Endothelial cell of umbilical vein (primary cell): ENCODE measurements around the gene THNSL1. TPM values are rescaled to one million over a fixed set of nuclear protein-coding genes. Genes with fewer than 3 reads are reported as not detected.

Experiments
- BruUV-seq: library from RNA; stranded (reverse); fragments of 400-500 nt; replicated peaks from 2 replicates; lab custom pipeline; 2021; lab: Mats Ljungman, UMichigan
- CTCF ChIA-PET: fragments of 300-600, 350-600 bp; sonication (Branson Sonifier 250); formaldehyde crosslinking; loops from one replicate; lab custom pipeline; 2021; ENCODE audit warnings: antibody characterized with exemption, inconsistent platforms; lab: Charles Lee
- POLR2A ChIA-PET: fragments of 300-600, 350-600 bp; sonication (Branson Sonifier 250); formaldehyde crosslinking; loops from one replicate; lab custom pipeline; 2021; ENCODE audit warnings: antibody characterized with exemption, inconsistent platforms; lab: Charles Lee
- DNase-seq: peaks from one replicate; pipeline ENCODE4 v3.0.0-alpha.2; 2011; ENCODE audit warnings: low read depth, low spot score
- FAIRE-seq: peaks from 2 replicates; lab custom pipeline; 2011; peaks lifted over from hg19 to GRCh38; lab: Jason Lieb, UNC
- H2AFZ ChIP-seq: 2 replicates; pipeline ENCODE4 v1.6.0; 2012; ENCODE audit warnings: low read depth, low read length, control low read depth, inconsistent platforms
- H3K27ac ChIP-seq: 2 replicates; pipeline ENCODE4 v1.5.1; 2011; ENCODE audit warnings: low read depth, mild to moderate bottlenecking, control low read depth, low read length, moderate library complexity; ENCODE audit not compliant: insufficient read depth
- H3K27me3 ChIP-seq, 2 experiments: 2 replicates each; pipeline versions ENCODE4 v1.6.0 to v1.6.1; 2011; ENCODE audit warnings: low read length in 2 of 2, mixed read lengths in 1 of 2; ENCODE audit not compliant: control insufficient read depth in 2 of 2, insufficient read depth in 2 of 2
- H3K36me3 ChIP-seq, 2 experiments: 2 replicates in 1 of 2; 3 replicates in 1 of 2; pipeline ENCODE4 v1.5.1; 2011; ENCODE audit warnings: low read length in 2 of 2, mild to moderate bottlenecking in 1 of 2, moderate library complexity in 1 of 2; ENCODE audit not compliant: control insufficient read depth in 2 of 2, insufficient read depth in 2 of 2; ENCODE audit errors: extremely low read depth in 1 of 2
- H3K4me1 ChIP-seq: 3 replicates; pipeline ENCODE4 v1.5.1; 2011; ENCODE audit warnings: mild to moderate bottlenecking, low read length; ENCODE audit not compliant: control insufficient read depth, insufficient read depth; ENCODE audit errors: extremely low read depth
- H3K4me2 ChIP-seq: 2 replicates; pipeline ENCODE4 v1.6.1; 2011; ENCODE audit warnings: low read length, control low read depth, mixed read lengths; ENCODE audit not compliant: insufficient read depth
- H3K4me3 ChIP-seq, 3 experiments: fragments of 200-600 bp in 1 of 3; sonication (generic), shearing (Covaris generic) in 1 of 3; replicated peaks in 1 of 3; 2 replicates each; pipeline ENCODE4 v1.5.1; 2011 to 2016; ENCODE audit warnings: control low read depth in 3 of 3, low read length in 3 of 3, mild to moderate bottlenecking in 2 of 3, inconsistent platforms in 1 of 3, low read depth in 1 of 3, moderate library complexity in 1 of 3; ENCODE audit not compliant: insufficient read depth in 1 of 3
- H3K79me2 ChIP-seq: 2 replicates; pipeline ENCODE4 v1.6.0; 2012; ENCODE audit warnings: low read length, inconsistent platforms; ENCODE audit not compliant: control insufficient read depth, insufficient read depth
- H3K9ac ChIP-seq: replicated peaks from 2 replicates; pipeline ENCODE3; 2011; ENCODE audit warnings: low read length, control low read depth; ENCODE audit not compliant: insufficient read depth; ENCODE audit errors: extremely low read depth
- H3K9me1 ChIP-seq: replicated peaks from 3 replicates; pipeline ENCODE4 v1.6.0; 2011; ENCODE audit warnings: mild to moderate bottlenecking, low read length; ENCODE audit not compliant: control insufficient read depth, insufficient read depth; ENCODE audit errors: extremely low read depth
- H3K9me3 ChIP-seq: replicated peaks from 2 replicates; pipeline ENCODE4 v1.5.1; 2012; ENCODE audit warnings: low read length, inconsistent platforms; ENCODE audit not compliant: control insufficient read depth, insufficient read depth
- H4K20me1 ChIP-seq: replicated peaks from 2 replicates; pipeline ENCODE3; 2011; ENCODE audit warnings: mild to moderate bottlenecking, low read length; ENCODE audit not compliant: control insufficient read depth, insufficient read depth; ENCODE audit errors: extremely low read depth
- CTCF ChIP-seq, 2 donors: IDR thresholded peaks; 1 replicate in 1 of 2; 2 replicates in 1 of 2; pipeline ENCODE4 v1.5.1; 2011; ENCODE audit warnings: low read length in 2 of 2, mild to moderate bottlenecking in 2 of 2, moderate library complexity in 2 of 2, control low read depth in 1 of 2, inconsistent platforms in 1 of 2, low read depth in 1 of 2; ENCODE audit not compliant: insufficient read depth in 1 of 2; ENCODE audit errors: extremely low read depth in 1 of 2
- FOS ChIP-seq: IDR thresholded peaks from 2 replicates; pipeline ENCODE4 v1.6.1; 2011; ENCODE audit warnings: mild to moderate bottlenecking, low read length, moderate library complexity, borderline replicate concordance; ENCODE audit not compliant: insufficient read depth
- GATA2 ChIP-seq: IDR thresholded peaks from 2 replicates; pipeline ENCODE4 v1.7.0; 2011; ENCODE audit warnings: low read depth, mild to moderate bottlenecking, moderate library complexity, mixed read lengths, low read length; ENCODE audit not compliant: insufficient read length, insufficient read depth
- JUN ChIP-seq: IDR thresholded peaks from 2 replicates; pipeline ENCODE4 v1.6.1; 2011; ENCODE audit warnings: borderline replicate concordance, low read depth; ENCODE audit not compliant: insufficient read length, insufficient read depth
- MAX ChIP-seq: IDR thresholded peaks from 2 replicates; pipeline ENCODE4 v1.6.1; 2011; ENCODE audit not compliant: insufficient read depth, insufficient read length
- MYC ChIP-seq: IDR thresholded peaks from one replicate; pipeline ENCODE4 v1.6.1; 2011; ENCODE audit warnings: mild to moderate bottlenecking, low read depth, low read length
- POLR2A ChIP-seq: IDR thresholded peaks from 2 replicates; pipeline ENCODE4 v1.6.1; 2012; ENCODE audit warnings: low read depth, mild to moderate bottlenecking, control low read depth, low read length
- POLR2AphosphoS5 ChIP-seq: IDR thresholded peaks from 2 replicates; pipeline ENCODE4 v1.6.1; 2012; ENCODE audit warnings: low read depth, mild to moderate bottlenecking, control low read depth, low read length, moderate library complexity; ENCODE audit not compliant: insufficient read depth
- dilution Hi-C: fragments of 300-500 bp; cut with MboI; formaldehyde crosslinking; loops from one replicate; pipeline ENCODE4 v1.15.0; 2019; ENCODE audit warnings: low sequenced_read_pairs; ENCODE audit not compliant: extremely low pct_ligation_motif_present
- intact Hi-C: fragments of 100-400 bp; cut with micrococcal nuclease; formaldehyde crosslinking; loops from one replicate; pipeline ENCODE4 v1.10.0; 2022
- polyA plus RNA-seq, 4 experiments: library from polyadenylated mRNA; depleted of rRNA in 3 of 4; stranded (reverse) in 3 of 4; unstranded in 1 of 4; fragments of >200 nt; gene quantifications; 2 replicates each; pipeline versions ENCODE4 v1.2.1 to v1.2.3, GENCODE V29; 2011 to 2012; ENCODE audit warnings: missing spikeins in 1 of 4
- total RNA-seq: library from RNA; stranded (reverse); gene quantifications from 2 replicates; pipeline ENCODE4 v1.2.3, GENCODE V29; 2021

The THNSL1 gene
- total and polyA plus RNA-seq, 2 donors (not counting 3 experiments of a cell fraction or from before 2014, with no cell fraction given) = 0.52 to 2.1 TPM

- H3K36me3 ChIP-seq = no peaks in the 10 kb centered on the region
- peaks cover 20% of the 10 kb centered on the region for H3K4me1 ChIP-seq
- H3K9me1 ChIP-seq = no peaks in the 10 kb centered on the region
- intact Hi-C loops = no loop called here
- no TSS peak for BruUV-seq
- H3K27me3 ChIP-seq = no peaks in the 10 kb centered on the region
- DNase-seq (no peak), FAIRE-seq (no peak)
- H3K27ac ChIP-seq = no peak overlapping the region
- no peak overlapping the region for H3K4me3 ChIP-seq
- no peaks in the 10 kb centered on the region for H3K79me2 ChIP-seq
- no peak overlapping the region for H3K4me2 ChIP-seq
- TF ChIP-seq GATA2 (no peak), FOS (no peak), POLR2A (no peak), MAX (no peak), POLR2AphosphoS5 (no peak), CTCF (IDR thresholded peaks at IDR 0.05; ENCODE audit: extremely low read depth in 1 of 2, insufficient read depth in 1 of 2, low read depth in 1 of 2, low read length in 2 of 2) (no peak), JUN (no peak), MYC (no peak)
- no peak overlapping the region for H2AFZ ChIP-seq
- no peaks in the 10 kb centered on the region for H3K9me3 ChIP-seq
- CTCF ChIA-PET = interaction anchor here (8.5 kb wide), 1 partner anchor 9 kb away, joined by 46 read pairs; no protein-coding TSS in a partner anchor
- dilution Hi-C loops = no loop called here
- H3K9ac ChIP-seq = no peak overlapping the region
- POLR2A ChIA-PET = no interaction called here
- H4K20me1 ChIP-seq = no peaks in the 10 kb centered on the region
Measured at GRCh38 chr10:25071227-25071626, 54.8 kb downstream of the THNSL1 start.
